GM12878 (cell line): ENCODE data around the gene LIN37. TPM values are rescaled to one million over a fixed set of nuclear protein-coding genes. Genes with fewer than 3 reads are reported as not detected.

Source experiments
- CEBPZ ChIP-seq: fragments of 150-350 bp; IDR thresholded peaks from 2 replicates; pipeline ENCODE4 v1.6.1; 2016; ENCODE audit warnings: low read depth, low read length
- E4F1 ChIP-seq: fragments of 450-650 bp; IDR thresholded peaks from 2 replicates; pipeline ENCODE4 v1.6.1; 2018; ENCODE audit warnings: borderline replicate concordance, mild to moderate bottlenecking; ENCODE audit not compliant: partially characterized antibody
- FOXK2 ChIP-seq: fragments of 450-650 bp; IDR thresholded peaks from 2 replicates; pipeline ENCODE4 v1.6.1; 2017; ENCODE audit warnings: mild to moderate bottlenecking, moderate library complexity
- KAT2A ChIP-seq: conservative IDR thresholded peaks from 2 replicates; pipeline ENCODE4 v1.6.1; 2011; ENCODE audit warnings: low read depth, low read length; ENCODE audit not compliant: control insufficient read depth
- MAX ChIP-seq: IDR thresholded peaks from 2 replicates; pipeline ENCODE4 v1.6.1; 2012; ENCODE audit warnings: low read depth, low read length, improper control_type of control experiment
- MEF2A ChIP-seq: IDR thresholded peaks from 2 replicates; pipeline ENCODE4 v1.6.1; 2011; ENCODE audit warnings: low read depth, mild to moderate bottlenecking, low read length, moderate library complexity; ENCODE audit not compliant: insufficient read depth
- PRDM15 ChIP-seq: fragments of 450-650 bp; formaldehyde crosslinking; IDR thresholded peaks from 2 replicates; pipeline ENCODE4 v1.4.0; 2020; ENCODE audit warnings: mild to moderate bottlenecking, moderate library complexity
- RCOR1 ChIP-seq: conservative IDR thresholded peaks from 2 replicates; pipeline ENCODE4 v1.6.1; 2012; ENCODE audit warnings: low read depth, low read length, improper control_type of control experiment
- polyA plus RNA-seq, 11 experiments: library from polyadenylated mRNA; depleted of rRNA in 4 of 11; unstranded in 6 of 11; stranded (reverse) in 5 of 11; fragments of >200 nt; fragmentation: Nextera tagmentation in 4 of 11; fragmentation: Illumina TruSeq in 1 of 11; extraction: Ambion mirVana in 4 of 11; extraction: Trizol in 1 of 11; gene quantifications; 1 replicate in 1 of 11; 2 replicates in 10 of 11; pipeline versions ENCODE4 v1.2.1 to v1.2.3, GENCODE V29; 2011 to 2016; ENCODE audit warnings: inconsistent platforms in 2 of 11, missing spikeins in 2 of 11, low read depth in 1 of 11
- total RNA-seq, 4 experiments: library from RNA; depleted of rRNA in 3 of 4; stranded (reverse); fragments of >200 nt in 3 of 4; fragmentation: Illumina TruSeq in 1 of 4; extraction: Trizol in 1 of 4; gene quantifications; 2 replicates each; pipeline versions ENCODE4 v1.2.1 to v1.2.3, GENCODE V29; 2013 to 2021

Gene LIN37
- total and polyA plus RNA-seq, 10 of the 15 experiments (the other 5 are each of a cell fraction or from before 2014, with no cell fraction given): 0.69 to 11.9 (median 7.6) TPM

DNA sequence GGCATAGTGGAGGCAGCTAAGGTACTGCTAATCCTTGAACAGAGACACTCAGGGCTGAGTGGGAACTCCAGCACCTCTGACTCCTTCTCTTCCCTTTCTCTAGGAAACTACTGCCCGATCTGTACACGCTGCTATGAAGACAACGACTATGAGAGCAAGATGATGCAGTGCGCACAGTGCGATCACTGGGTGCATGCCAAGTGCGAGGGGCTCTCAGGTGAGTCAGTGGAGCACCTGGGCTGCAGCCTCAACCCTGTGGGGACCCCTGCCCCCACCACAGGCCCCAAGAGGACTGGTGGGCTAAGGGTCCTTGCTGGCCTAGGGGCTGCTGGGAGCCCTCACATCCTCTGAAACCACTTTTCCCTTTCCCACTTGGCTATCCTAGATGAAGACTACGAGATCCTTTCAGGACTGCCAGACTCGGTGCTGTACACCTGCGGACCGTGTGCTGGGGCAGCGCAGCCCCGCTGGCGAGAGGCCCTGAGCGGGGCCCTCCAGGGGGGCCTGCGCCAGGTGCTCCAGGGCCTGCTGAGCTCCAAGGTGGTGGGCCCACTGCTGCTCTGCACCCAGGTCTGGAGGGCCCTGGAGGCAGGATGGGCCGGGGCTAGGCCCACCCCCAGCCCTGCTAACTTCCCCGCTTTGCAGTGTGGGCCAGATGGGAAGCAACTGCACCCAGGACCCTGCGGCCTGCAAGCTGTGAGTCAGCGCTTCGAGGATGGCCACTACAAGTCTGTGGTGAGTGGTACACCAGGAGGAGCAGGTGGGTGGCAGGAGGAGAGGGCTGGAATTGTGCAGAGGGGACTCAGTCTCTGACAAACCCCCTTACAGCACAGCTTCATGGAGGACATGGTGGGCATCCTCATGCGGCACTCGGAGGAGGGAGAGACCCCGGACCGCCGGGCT, 21.1 kb upstream of the LIN37 start (continued):
- TF ChIP-seq CEBPZ (no peak), MAX (no peak), MEF2A (no peak), E4F1 (no peak), RCOR1 (no peak), PRDM15 (CRISPR knock-in tag) (no peak), FOXK2 (no peak), KAT2A (no peak)
